ENCODE data around the gene MAGT1.

The MAGT1 gene

GRCh38 chrX:77918568-77918967 lies 23.3 kb upstream of the MAGT1 start:
- H3K9ac ChIP-seq (ENCODE audit: low read length), result no peak overlapping the region
- no peak for DNase-seq
- H3K4me3 ChIP-seq (ENCODE audit: low read length), result no peak overlapping the region
- H2AK5ac ChIP-seq (ENCODE audit: low read length), result no peak overlapping the region
- no peaks in the 10 kb centered on the region for H3K4me1 ChIP-seq (ENCODE audit: control insufficient read depth, low read depth, low read length)
- no peaks in the 10 kb centered on the region for H3K36me3 ChIP-seq (ENCODE audit: control insufficient read depth, insufficient read depth, low read length)
- H2BK15ac ChIP-seq (replicated peaks; ENCODE audit: low read depth), result no peak overlapping the region
- WGBS (ENCODE audit: extremely low coverage, insufficient coverage, low lambda C conversion rate), result no CpG with 5 or more reads among the region's 3 CpGs
- H2BK120ac ChIP-seq (ENCODE audit: low read depth, low read length), result no peak overlapping the region
- H3K23ac ChIP-seq (ENCODE audit: low read length), result no peak overlapping the region
- H2BK5ac ChIP-seq (ENCODE audit: low read length), result no peak overlapping the region
- no peak overlapping the region for H3K4ac ChIP-seq (ENCODE audit: low read depth, low read length)
- H3K18ac ChIP-seq (ENCODE audit: low read length), result no peak overlapping the region
- no peak overlapping the region for H3K27ac ChIP-seq (ENCODE audit: low read depth, low read length)
- H3K79me2 ChIP-seq (ENCODE audit: control insufficient read depth, insufficient read depth, low read length), result no peaks in the 10 kb centered on the region
- no peak overlapping the region for H4K5ac ChIP-seq (ENCODE audit: low read length)
- no peaks in the 10 kb centered on the region for H3K79me1 ChIP-seq (ENCODE audit: low read length)
- no peak overlapping the region for H3K56ac ChIP-seq (ENCODE audit: low read length)
- no peaks in the 10 kb centered on the region for H3K27me3 ChIP-seq (ENCODE audit: insufficient read depth, low read length, poor library complexity)
- H4K8ac ChIP-seq (ENCODE audit: low read depth, low read length), result no peak overlapping the region
- H3K4me2 ChIP-seq (ENCODE audit: low read length), result no peak overlapping the region

- Histone ChIP-seq H3K9ac (ENCODE audit: low read length) (no peak overlapping the region), H3K4ac (ENCODE audit: low read depth, low read length) (no peak overlapping the region)
Measured at GRCh38 chrX:77917294-77917933, 22.2 kb upstream of the MAGT1 start.

DNA sequence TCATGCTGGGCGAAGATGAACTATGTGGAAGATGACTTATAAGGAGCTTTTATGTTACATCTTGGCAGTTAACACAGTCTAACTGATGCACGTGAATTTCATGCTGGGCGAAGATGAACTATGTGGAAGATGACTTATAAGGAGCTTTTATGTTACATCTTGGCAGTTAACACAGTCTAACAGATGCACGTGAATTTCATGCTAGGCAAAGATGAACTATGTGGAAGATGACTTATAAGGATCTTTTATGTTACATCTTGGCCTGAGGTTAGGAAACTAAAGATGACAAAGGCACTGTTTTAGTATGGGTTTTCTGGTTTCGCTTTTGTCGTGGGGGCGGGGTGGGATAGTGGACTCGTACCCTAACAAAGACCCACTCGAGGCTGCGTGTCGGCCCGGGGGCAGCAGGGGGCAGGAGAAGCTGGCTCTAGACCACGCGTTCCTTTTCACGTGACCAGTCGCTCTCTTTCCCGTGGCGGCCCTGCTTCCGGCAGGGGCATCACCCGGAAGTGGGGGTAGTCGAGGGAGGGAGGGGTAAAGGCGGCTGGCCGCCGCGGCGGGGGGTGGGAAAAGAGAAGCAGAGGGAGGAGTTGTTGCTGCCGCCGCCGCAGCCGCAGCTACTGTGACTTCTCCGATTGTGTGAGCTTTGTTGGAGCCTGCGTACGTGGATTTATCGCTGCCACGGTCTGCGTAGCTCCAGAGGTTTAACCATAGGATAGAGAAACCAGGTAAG lies 15.0 kb upstream of the MAGT1 start, which contains the start of gene ATP7A:
Gene ATP7A (plus strand): TSS at position 586 of the 733 bp plus-strand sequence. CDS start 60,949 bp downstream, outside the sequence.
- H3K27ac ChIP-seq (ENCODE audit: low read depth, low read length), result no peak within 1 kb of the TSS
- no CpG with 5 or more reads among the region's 36 CpGs for WGBS (ENCODE audit: extremely low coverage, insufficient coverage, low lambda C conversion rate)

More at GRCh38 chrX:77917294-77917933, 22.2 kb upstream of the MAGT1 start:
- Histone ChIP-seq H3K27me3 (ENCODE audit: insufficient read depth, low read length, poor library complexity) (no peaks in the 10 kb centered on the region), H3K18ac (ENCODE audit: low read length) (no peak overlapping the region), H3K4me1 (ENCODE audit: control insufficient read depth, low read depth, low read length) (no peaks in the 10 kb centered on the region), H3K27ac (ENCODE audit: low read depth, low read length) (no peak overlapping the region), H3K23ac (ENCODE audit: low read length) (no peak overlapping the region), H3K4me3 (ENCODE audit: low read length) (no peak overlapping the region), H3K36me3 (ENCODE audit: control insufficient read depth, insufficient read depth, low read length) (no peaks in the 10 kb centered on the region), H2BK5ac (ENCODE audit: low read length) (no peak overlapping the region), H4K8ac (ENCODE audit: low read depth, low read length) (no peak overlapping the region), H3K79me2 (ENCODE audit: control insufficient read depth, insufficient read depth, low read length) (no peaks in the 10 kb centered on the region), H3K79me1 (ENCODE audit: low read length) (no peaks in the 10 kb centered on the region), H4K5ac (ENCODE audit: low read length) (no peak overlapping the region), H3K56ac (ENCODE audit: low read length) (no peak overlapping the region), H2BK15ac (replicated peaks; ENCODE audit: low read depth) (no peak overlapping the region), H3K4me2 (ENCODE audit: low read length) (no peak overlapping the region), H2BK120ac (ENCODE audit: low read depth, low read length) (no peak overlapping the region), H2AK5ac (ENCODE audit: low read length) (no peak overlapping the region)
- no CpG with 5 or more reads among the region's 2 CpGs for WGBS (ENCODE audit: extremely low coverage, insufficient coverage, low lambda C conversion rate)
- no peak for DNase-seq

GRCh38 chrX:77901506-77901905 lies 6.3 kb upstream of the MAGT1 start:
- Histone ChIP-seq H4K8ac (ENCODE audit: low read depth, low read length) (no peak overlapping the region), H3K27ac (ENCODE audit: low read depth, low read length) (no peak overlapping the region), H2AK5ac (ENCODE audit: low read length) (no peak overlapping the region), H4K5ac (ENCODE audit: low read length) (no peak overlapping the region), H3K9ac (ENCODE audit: low read length) (no peak overlapping the region), H3K23ac (ENCODE audit: low read length) (no peak overlapping the region), H3K4ac (ENCODE audit: low read depth, low read length) (no peak overlapping the region), H3K4me2 (ENCODE audit: low read length) (no peak overlapping the region), H3K79me2 (ENCODE audit: control insufficient read depth, insufficient read depth, low read length) (peaks cover 17% of the 10 kb centered on the region), H2BK5ac (ENCODE audit: low read length) (no peak overlapping the region), H3K18ac (ENCODE audit: low read length) (no peak overlapping the region), H3K36me3 (ENCODE audit: control insufficient read depth, insufficient read depth, low read length) (no peaks in the 10 kb centered on the region), H2BK15ac (replicated peaks; ENCODE audit: low read depth) (no peak overlapping the region), H3K4me3 (ENCODE audit: low read length) (no peak overlapping the region), H3K27me3 (ENCODE audit: insufficient read depth, low read length, poor library complexity) (no peaks in the 10 kb centered on the region), H3K79me1 (ENCODE audit: low read length) (no peaks in the 10 kb centered on the region), H2BK120ac (ENCODE audit: low read depth, low read length) (no peak overlapping the region), H3K4me1 (ENCODE audit: control insufficient read depth, low read depth, low read length) (no peaks in the 10 kb centered on the region), H3K56ac (ENCODE audit: low read length) (no peak overlapping the region)
- WGBS (ENCODE audit: extremely low coverage, insufficient coverage, low lambda C conversion rate), result no CpG with 5 or more reads among the region's 5 CpGs
- no peak for DNase-seq

More for the DNA sequence above, 15.0 kb upstream of the MAGT1 start, which contains the start of gene ATP7A:
- Histone ChIP-seq H4K5ac (ENCODE audit: low read length) (no peak within 1 kb of the TSS), H3K4me3 (ENCODE audit: low read length) (peak within 1 kb of the TSS; percentile 61), H3K79me1 (ENCODE audit: low read length) (no peaks in the 10 kb centered on the region), H3K4me1 (ENCODE audit: control insufficient read depth, low read depth, low read length) (no peaks in the 10 kb centered on the region), H3K36me3 (ENCODE audit: control insufficient read depth, insufficient read depth, low read length) (no peaks in the 10 kb centered on the region), H2AK5ac (ENCODE audit: low read length) (no peak within 1 kb of the TSS), H3K27me3 (ENCODE audit: insufficient read depth, low read length, poor library complexity) (no peaks in the 10 kb centered on the region), H3K4me2 (ENCODE audit: low read length) (peak within 1 kb of the TSS; percentile 42), H3K9ac (ENCODE audit: low read length) (peak within 1 kb of the TSS; percentile 72), H3K56ac (ENCODE audit: low read length) (peak within 1 kb of the TSS; percentile 88), H2BK15ac (replicated peaks; ENCODE audit: low read depth) (no peak within 1 kb of the TSS), H3K4ac (ENCODE audit: low read depth, low read length) (no peak within 1 kb of the TSS), H2BK5ac (ENCODE audit: low read length) (no peak within 1 kb of the TSS), H3K79me2 (ENCODE audit: control insufficient read depth, insufficient read depth, low read length) (no peaks in the 10 kb centered on the region), H4K8ac (ENCODE audit: low read depth, low read length) (no peak within 1 kb of the TSS), H3K23ac (ENCODE audit: low read length) (no peak within 1 kb of the TSS), H2BK120ac (ENCODE audit: low read depth, low read length) (no peak within 1 kb of the TSS), H3K18ac (ENCODE audit: low read length) (peak within 1 kb of the TSS; percentile 39)
- peak; percentile 93 for DNase-seq

DNA sequence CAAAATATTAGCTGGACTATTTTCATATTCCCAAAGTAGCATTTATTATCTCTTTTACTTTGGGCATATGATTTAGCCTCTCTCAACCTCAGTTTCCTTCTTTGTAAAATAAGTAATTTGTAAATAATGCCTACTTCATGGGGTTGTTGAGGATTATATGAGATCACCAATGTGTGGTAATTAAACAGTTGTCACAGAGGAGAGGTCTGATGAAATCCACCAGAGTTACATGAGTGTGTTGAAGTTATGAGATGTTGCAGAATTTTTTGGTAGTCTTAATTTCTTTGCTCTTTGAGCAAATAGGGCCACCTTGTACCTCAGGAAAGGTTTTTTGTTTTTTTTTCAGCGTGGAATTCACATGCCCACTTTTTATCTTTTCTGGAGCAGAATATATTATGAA lies 5.5 kb upstream of the MAGT1 start:
- no peak overlapping the region for H3K23ac ChIP-seq (ENCODE audit: low read length)
- peaks cover 17% of the 10 kb centered on the region for H3K79me2 ChIP-seq (ENCODE audit: control insufficient read depth, insufficient read depth, low read length)
- no peaks in the 10 kb centered on the region for H3K4me1 ChIP-seq (ENCODE audit: control insufficient read depth, low read depth, low read length)
- H2AK5ac ChIP-seq (ENCODE audit: low read length), result no peak overlapping the region
- H3K4me2 ChIP-seq (ENCODE audit: low read length), result no peak overlapping the region
- H3K9ac ChIP-seq (ENCODE audit: low read length), result peak overlapping the region; percentile 41
- no peaks in the 10 kb centered on the region for H3K36me3 ChIP-seq (ENCODE audit: control insufficient read depth, insufficient read depth, low read length)
- no peak overlapping the region for H2BK15ac ChIP-seq (replicated peaks; ENCODE audit: low read depth)
- no peak overlapping the region for H3K18ac ChIP-seq (ENCODE audit: low read length)
- no peak overlapping the region for H2BK5ac ChIP-seq (ENCODE audit: low read length)
- H2BK120ac ChIP-seq (ENCODE audit: low read depth, low read length), result no peak overlapping the region
- H3K4me3 ChIP-seq (ENCODE audit: low read length), result no peak overlapping the region
- H3K27ac ChIP-seq (ENCODE audit: low read depth, low read length), result no peak overlapping the region
- no peak overlapping the region for H4K8ac ChIP-seq (ENCODE audit: low read depth, low read length)
- H3K79me1 ChIP-seq (ENCODE audit: low read length), result no peaks in the 10 kb centered on the region
- no peak for DNase-seq
- no peak overlapping the region for H3K4ac ChIP-seq (ENCODE audit: low read depth, low read length)
- no CpG with 5 or more reads among the region's 1 CpG for WGBS (ENCODE audit: extremely low coverage, insufficient coverage, low lambda C conversion rate)
- H4K5ac ChIP-seq (ENCODE audit: low read length), result no peak overlapping the region
- no peaks in the 10 kb centered on the region for H3K27me3 ChIP-seq (ENCODE audit: insufficient read depth, low read length, poor library complexity)
- H3K56ac ChIP-seq (ENCODE audit: low read length), result no peak overlapping the region
